ENCODE data around the gene LIMS2. TPM values are rescaled to one million over a fixed set of nuclear protein-coding genes. Genes with fewer than 3 reads are reported as not detected.

LIMS2 gene
- total RNA-seq, 2 experiments from 2014 or later, result 1.6 to 24.9 TPM

DNA sequence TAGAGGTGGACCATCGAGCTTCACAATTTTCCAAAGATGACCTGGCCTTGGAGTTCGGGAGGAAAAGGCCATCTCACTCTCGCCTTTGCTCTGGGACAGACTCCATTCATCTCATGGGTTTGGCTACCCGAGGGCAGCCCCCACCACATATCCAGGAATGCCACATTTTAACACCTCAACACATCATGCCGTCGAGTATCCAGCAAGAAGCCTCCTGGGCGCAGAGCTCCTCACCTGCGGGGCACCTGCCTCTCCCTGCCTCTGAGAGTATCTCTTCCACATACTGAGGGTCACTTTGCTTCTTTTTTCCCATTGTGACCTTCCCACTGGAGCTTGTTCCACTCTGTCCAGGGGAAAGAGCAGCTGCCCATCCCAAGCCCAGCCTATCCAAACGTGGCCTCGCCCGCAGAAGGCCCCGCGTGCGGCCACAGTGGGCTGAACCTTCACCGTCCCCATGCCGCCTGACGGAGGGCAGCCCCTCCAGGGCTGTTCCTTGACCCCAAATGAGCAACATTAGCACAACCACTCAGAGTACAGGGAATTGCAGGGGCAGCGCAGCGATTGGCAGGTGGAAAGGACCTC lies 5.5 kb upstream of the LIMS2 start:
- Histone ChIP-seq H3K79me2 (ENCODE audit: insufficient read depth, low read depth, low read length) (no peaks in the 10 kb centered on the region), H3K4me3 (ENCODE audit: low read depth, low read length, poor library complexity, severe bottlenecking) (no peak overlapping the region), H3K4me1 (ENCODE audit: insufficient read depth, low read length, poor library complexity, severe bottlenecking) (no peaks in the 10 kb centered on the region), H3K36me3 (ENCODE audit: insufficient read depth, low read length) (no peaks in the 10 kb centered on the region), H4K20me1 (ENCODE audit: insufficient read depth, low read length) (no peaks in the 10 kb centered on the region), H3K27ac (ENCODE audit: low read depth, low read length, poor library complexity, severe bottlenecking) (no peak overlapping the region), H3K9me2 (ENCODE audit: insufficient read depth, low read length) (no peaks in the 10 kb centered on the region), H3K9me3 (ENCODE audit: low read length) (no peaks in the 10 kb centered on the region), H3K4me2 (ENCODE audit: low read length) (no peak overlapping the region), H2AFZ (ENCODE audit: low read length) (no peak overlapping the region)
- TF ChIP-seq, protein P1, sequence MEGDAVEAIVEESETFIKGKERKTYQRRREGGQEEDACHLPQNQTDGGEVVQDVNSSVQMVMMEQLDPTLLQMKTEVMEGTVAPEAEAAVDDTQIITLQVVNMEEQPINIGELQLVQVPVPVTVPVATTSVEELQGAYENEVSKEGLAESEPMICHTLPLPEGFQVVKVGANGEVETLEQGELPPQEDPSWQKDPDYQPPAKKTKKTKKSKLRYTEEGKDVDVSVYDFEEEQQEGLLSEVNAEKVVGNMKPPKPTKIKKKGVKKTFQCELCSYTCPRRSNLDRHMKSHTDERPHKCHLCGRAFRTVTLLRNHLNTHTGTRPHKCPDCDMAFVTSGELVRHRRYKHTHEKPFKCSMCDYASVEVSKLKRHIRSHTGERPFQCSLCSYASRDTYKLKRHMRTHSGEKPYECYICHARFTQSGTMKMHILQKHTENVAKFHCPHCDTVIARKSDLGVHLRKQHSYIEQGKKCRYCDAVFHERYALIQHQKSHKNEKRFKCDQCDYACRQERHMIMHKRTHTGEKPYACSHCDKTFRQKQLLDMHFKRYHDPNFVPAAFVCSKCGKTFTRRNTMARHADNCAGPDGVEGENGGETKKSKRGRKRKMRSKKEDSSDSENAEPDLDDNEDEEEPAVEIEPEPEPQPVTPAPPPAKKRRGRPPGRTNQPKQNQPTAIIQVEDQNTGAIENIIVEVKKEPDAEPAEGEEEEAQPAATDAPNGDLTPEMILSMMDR (conservative IDR thresholded peaks at IDR 0.05; ENCODE audit: low read length), result no peak
- intact Hi-C loops (cut with micrococcal nuclease; ENCODE audit: unreplicated experiment), result no loop called here
- ChIA-PET POLR2A (interaction anchor here (0.6 kb wide), 1 partner anchor 264 kb away, joined by 4 read pairs; no protein-coding TSS in a partner anchor), CTCF (ENCODE audit: unreplicated experiment) (no interaction called here)
- no TSS peak for BruUV-seq (replicated peaks)
- DNase-seq (ENCODE audit: low spot score), result no peak

DNA sequence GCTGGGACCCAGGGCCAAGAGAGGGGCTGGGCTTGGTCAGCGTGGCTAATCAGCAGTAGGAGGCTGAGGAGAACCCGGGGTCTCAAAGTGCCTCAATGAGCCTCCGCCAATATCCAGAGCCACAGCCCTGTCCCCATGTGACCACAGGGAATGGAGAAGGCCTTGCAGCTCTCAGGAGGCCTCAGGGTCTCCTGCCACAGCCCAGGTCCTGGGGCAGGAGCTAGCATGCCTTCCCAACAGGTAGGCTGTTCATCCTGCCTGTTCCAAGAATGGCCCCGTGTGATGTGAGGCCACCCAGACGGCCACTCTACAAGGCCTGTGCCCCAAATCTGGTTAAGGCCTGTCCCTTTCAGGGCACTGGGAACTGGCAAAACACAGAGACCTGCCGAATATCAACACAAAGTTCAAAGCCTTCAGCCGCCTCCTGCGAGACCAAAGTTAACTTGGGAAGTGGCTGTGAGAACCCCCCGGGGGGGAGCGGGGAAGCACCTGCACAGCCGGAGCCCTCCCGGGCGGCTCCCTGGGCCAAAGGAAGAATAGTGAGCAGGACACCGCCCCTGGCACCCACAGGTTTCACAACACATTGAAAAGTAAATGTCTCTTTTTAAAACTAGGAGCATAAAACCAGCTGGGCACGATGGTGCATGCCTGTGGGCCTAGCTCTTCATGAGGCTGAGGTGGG lies 4.5 kb upstream of the LIMS2 start:
- Histone ChIP-seq H3K9me3 (ENCODE audit: low read length) (no peaks in the 10 kb centered on the region), H3K4me1 (ENCODE audit: insufficient read depth, low read length, poor library complexity, severe bottlenecking) (no peaks in the 10 kb centered on the region), H3K36me3 (ENCODE audit: insufficient read depth, low read length) (no peaks in the 10 kb centered on the region), H3K4me3 (ENCODE audit: low read depth, low read length, poor library complexity, severe bottlenecking) (no peak overlapping the region), H3K4me2 (ENCODE audit: low read length) (no peak overlapping the region), H2AFZ (ENCODE audit: low read length) (no peak overlapping the region), H3K79me2 (ENCODE audit: insufficient read depth, low read depth, low read length) (no peaks in the 10 kb centered on the region), H4K20me1 (ENCODE audit: insufficient read depth, low read length) (no peaks in the 10 kb centered on the region), H3K9me2 (ENCODE audit: insufficient read depth, low read length) (no peaks in the 10 kb centered on the region), H3K27ac (ENCODE audit: low read depth, low read length, poor library complexity, severe bottlenecking) (no peak overlapping the region)
- TF ChIP-seq EZH2phosphoT487 (IDR thresholded peaks at IDR 0.05; ENCODE audit: borderline replicate concordance, low read depth, low read length), result no peak
- TF ChIP-seq, protein P1 (conservative IDR thresholded peaks at IDR 0.05; ENCODE audit: low read length), result no peak
- no TSS peak for BruUV-seq (replicated peaks)
- POLR2A ChIA-PET, result interaction anchor here (0.6 to 0.7 kb wide), 3 partner anchors 16 to 265 kb away, joined by 3 to 4 read pairs (median 4); no protein-coding TSS in a partner anchor
- CTCF ChIA-PET (ENCODE audit: unreplicated experiment), result interaction anchor here (0.6 kb wide), 1 partner anchor 82 kb away, joined by 3 read pairs; no protein-coding TSS in a partner anchor
- intact Hi-C loops (cut with micrococcal nuclease; ENCODE audit: unreplicated experiment), result no loop called here
- DNase-seq (ENCODE audit: low spot score), result no peak

DNA sequence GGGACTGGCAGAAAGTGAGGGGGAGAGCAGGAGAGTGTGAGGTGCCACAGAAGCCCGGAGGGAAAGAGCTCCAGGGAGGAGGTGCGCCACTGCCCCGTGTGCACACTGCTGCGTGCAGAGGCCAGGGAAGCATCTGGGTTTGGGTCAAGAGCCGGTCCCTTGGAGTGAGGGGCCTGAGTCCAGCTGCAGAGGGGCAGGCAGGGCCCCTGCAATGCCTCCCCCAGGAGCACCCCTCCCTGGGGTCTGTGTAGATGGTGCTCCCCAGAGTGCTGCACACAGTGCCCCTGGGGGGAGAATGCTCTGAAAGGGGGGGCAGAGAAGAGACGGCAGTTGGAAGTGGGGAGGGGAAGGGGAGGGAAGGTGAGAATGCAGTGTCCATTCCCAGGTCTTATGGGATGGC lies 3.7 kb upstream of the LIMS2 start:
- POLR2A ChIA-PET, result no interaction called here
- H2AFZ ChIP-seq (ENCODE audit: low read length), result no peak overlapping the region
- no peak for TF ChIP-seq EZH2phosphoT487 (IDR thresholded peaks at IDR 0.05; ENCODE audit: borderline replicate concordance, low read depth, low read length)
- TF ChIP-seq, protein P1 (conservative IDR thresholded peaks at IDR 0.05; ENCODE audit: low read length), result no peak
- no TSS peak for BruUV-seq (replicated peaks)
- H3K27ac ChIP-seq (ENCODE audit: low read depth, low read length, poor library complexity, severe bottlenecking), result no peak overlapping the region
- no peak overlapping the region for H3K4me2 ChIP-seq (ENCODE audit: low read length)
- CTCF ChIA-PET (ENCODE audit: unreplicated experiment), result no interaction called here
- H3K4me1 ChIP-seq (ENCODE audit: insufficient read depth, low read length, poor library complexity, severe bottlenecking), result no peaks in the 10 kb centered on the region
- intact Hi-C loops (cut with micrococcal nuclease; ENCODE audit: unreplicated experiment), result no loop called here
- DNase-seq (ENCODE audit: low spot score), result no peak
- no peaks in the 10 kb centered on the region for H3K79me2 ChIP-seq (ENCODE audit: insufficient read depth, low read depth, low read length)
- no peaks in the 10 kb centered on the region for H3K36me3 ChIP-seq (ENCODE audit: insufficient read depth, low read length)
- no peaks in the 10 kb centered on the region for H3K9me3 ChIP-seq (ENCODE audit: low read length)
- H3K9me2 ChIP-seq (ENCODE audit: insufficient read depth, low read length), result no peaks in the 10 kb centered on the region
- no peaks in the 10 kb centered on the region for H4K20me1 ChIP-seq (ENCODE audit: insufficient read depth, low read length)
- no peak overlapping the region for H3K4me3 ChIP-seq (ENCODE audit: low read depth, low read length, poor library complexity, severe bottlenecking)
